ENCODE data around the gene KCNH2. TPM values are rescaled to one million over a fixed set of nuclear protein-coding genes. Genes with fewer than 3 reads are reported as not detected.

KCNH2 gene
- total RNA-seq, 1 experiment from 2014 or later = 16.2 TPM

DNA sequence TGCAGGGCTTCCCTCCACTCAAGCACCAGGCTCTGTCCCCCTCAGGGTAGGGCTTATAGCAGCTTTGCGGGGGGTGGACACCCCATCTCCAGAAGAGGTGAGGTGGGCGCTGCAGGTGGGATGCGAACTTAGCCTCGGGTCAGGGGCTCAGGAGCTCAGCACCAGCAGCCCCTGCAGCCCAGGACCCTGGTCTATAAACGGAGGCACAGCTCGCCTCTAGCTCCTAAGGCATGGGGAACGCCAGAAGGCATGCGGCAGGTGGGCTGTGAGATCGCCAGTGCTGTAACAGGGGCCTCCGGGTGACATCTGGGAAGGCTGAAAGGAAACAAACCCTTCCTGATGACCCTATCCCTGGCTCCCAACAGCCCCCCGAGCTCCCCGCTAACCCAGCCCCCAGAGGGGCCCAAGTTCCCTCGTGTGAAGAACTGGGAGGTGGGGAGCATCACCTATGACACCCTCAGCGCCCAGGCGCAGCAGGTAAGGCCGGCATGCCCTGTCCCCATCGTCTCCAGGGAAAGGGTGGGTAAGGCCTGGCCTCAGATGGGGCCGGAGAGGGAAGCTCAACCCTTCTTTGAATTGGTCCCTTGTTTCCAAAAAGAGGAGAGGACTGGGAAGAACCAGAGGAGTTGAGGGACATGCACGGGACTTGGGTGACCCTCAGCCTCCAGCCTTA lies 16.9 kb upstream of the KCNH2 start:
- Mint-ChIP-seq H3K36me3 (peaks cover 11% of the 10 kb centered on the region), H3K27me3 (ENCODE audit: low read depth) (peaks cover 12% of the 10 kb centered on the region), H3K4me3 (no peak overlapping the region), H3K9me3 (peaks cover 15% of the 10 kb centered on the region), H3K27ac (no peak overlapping the region), H3K4me1 (peaks cover 20% of the 10 kb centered on the region)
- TF ChIP-seq, protein P1, sequence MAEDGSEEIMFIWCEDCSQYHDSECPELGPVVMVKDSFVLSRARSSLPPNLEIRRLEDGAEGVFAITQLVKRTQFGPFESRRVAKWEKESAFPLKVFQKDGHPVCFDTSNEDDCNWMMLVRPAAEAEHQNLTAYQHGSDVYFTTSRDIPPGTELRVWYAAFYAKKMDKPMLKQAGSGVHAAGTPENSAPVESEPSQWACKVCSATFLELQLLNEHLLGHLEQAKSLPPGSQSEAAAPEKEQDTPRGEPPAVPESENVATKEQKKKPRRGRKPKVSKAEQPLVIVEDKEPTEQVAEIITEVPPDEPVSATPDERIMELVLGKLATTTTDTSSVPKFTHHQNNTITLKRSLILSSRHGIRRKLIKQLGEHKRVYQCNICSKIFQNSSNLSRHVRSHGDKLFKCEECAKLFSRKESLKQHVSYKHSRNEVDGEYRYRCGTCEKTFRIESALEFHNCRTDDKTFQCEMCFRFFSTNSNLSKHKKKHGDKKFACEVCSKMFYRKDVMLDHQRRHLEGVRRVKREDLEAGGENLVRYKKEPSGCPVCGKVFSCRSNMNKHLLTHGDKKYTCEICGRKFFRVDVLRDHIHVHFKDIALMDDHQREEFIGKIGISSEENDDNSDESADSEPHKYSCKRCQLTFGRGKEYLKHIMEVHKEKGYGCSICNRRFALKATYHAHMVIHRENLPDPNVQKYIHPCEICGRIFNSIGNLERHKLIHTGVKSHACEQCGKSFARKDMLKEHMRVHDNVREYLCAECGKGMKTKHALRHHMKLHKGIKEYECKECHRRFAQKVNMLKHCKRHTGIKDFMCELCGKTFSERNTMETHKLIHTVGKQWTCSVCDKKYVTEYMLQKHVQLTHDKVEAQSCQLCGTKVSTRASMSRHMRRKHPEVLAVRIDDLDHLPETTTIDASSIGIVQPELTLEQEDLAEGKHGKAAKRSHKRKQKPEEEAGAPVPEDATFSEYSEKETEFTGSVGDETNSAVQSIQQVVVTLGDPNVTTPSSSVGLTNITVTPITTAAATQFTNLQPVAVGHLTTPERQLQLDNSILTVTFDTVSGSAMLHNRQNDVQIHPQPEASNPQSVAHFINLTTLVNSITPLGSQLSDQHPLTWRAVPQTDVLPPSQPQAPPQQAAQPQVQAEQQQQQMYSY (CRISPR knock-in tag; IDR thresholded peaks at IDR 0.05) = no peak
- TF ChIP-seq, protein P2, sequence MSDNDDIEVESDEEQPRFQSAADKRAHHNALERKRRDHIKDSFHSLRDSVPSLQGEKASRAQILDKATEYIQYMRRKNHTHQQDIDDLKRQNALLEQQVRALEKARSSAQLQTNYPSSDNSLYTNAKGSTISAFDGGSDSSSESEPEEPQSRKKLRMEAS (CRISPR knock-in tag; IDR thresholded peaks at IDR 0.05) = no peak
- TF ChIP-seq, protein P3, sequence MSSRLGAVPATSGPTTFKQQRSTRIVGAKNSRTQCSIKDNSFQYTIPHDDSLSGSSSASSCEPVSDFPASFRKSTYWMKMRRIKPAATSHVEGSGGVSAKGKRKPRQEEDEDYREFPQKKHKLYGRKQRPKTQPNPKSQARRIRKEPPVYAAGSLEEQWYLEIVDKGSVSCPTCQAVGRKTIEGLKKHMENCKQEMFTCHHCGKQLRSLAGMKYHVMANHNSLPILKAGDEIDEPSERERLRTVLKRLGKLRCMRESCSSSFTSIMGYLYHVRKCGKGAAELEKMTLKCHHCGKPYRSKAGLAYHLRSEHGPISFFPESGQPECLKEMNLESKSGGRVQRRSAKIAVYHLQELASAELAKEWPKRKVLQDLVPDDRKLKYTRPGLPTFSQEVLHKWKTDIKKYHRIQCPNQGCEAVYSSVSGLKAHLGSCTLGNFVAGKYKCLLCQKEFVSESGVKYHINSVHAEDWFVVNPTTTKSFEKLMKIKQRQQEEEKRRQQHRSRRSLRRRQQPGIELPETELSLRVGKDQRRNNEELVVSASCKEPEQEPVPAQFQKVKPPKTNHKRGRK (CRISPR knock-in tag; IDR thresholded peaks at IDR 0.05; ENCODE audit: borderline replicate concordance) = no peak
- TF ChIP-seq ATF3 (CRISPR knock-in tag; conservative IDR thresholded peaks at IDR 0.05) (no peak), SMAD4 (CRISPR knock-in tag; IDR thresholded peaks at IDR 0.05) (no peak), ZNF317 (CRISPR knock-in tag; IDR thresholded peaks at IDR 0.05; ENCODE audit: borderline replicate concordance, low read depth) (no peak), GRHL2 (CRISPR knock-in tag; IDR thresholded peaks at IDR 0.05; ENCODE audit: insufficient replicate concordance, severe bottlenecking) (no peak), NR1H2 (CRISPR knock-in tag; IDR thresholded peaks at IDR 0.05) (no peak), ZBTB43 (CRISPR knock-in tag; IDR thresholded peaks at IDR 0.05) (no peak), ETV6 (CRISPR knock-in tag; IDR thresholded peaks at IDR 0.05) (no peak), CREB1 (CRISPR knock-in tag; IDR thresholded peaks at IDR 0.05) (no peak)
- TF ChIP-seq, protein P4, sequence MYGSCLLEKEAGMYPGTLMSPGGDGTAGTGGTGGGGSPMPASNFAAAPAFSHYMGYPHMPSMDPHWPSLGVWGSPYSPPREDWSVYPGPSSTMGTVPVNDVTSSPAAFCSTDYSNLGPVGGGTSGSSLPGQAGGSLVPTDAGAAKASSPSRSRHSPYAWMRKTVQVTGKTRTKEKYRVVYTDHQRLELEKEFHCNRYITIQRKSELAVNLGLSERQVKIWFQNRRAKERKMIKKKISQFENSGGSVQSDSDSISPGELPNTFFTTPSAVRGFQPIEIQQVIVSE (CRISPR knock-in tag; IDR thresholded peaks at IDR 0.05; ENCODE audit: borderline replicate concordance) = no peak
- no peak for DNase-seq (ENCODE audit: low spot score)
- no peak for ATAC-seq
- POLR2A ChIA-PET = interaction anchor here (0.6 to 1.0 kb wide), 2 partner anchors 24 to 38 kb away, joined by 3 read pairs; no protein-coding TSS in a partner anchor
- CTCF ChIA-PET = interaction anchor here (0.6 to 4.2 kb wide), 13 partner anchors 9 to 216 kb away, joined by 3 to 36 read pairs (median 5); partner anchors contain the start of gene ABCB8

- TF ChIP-seq NFYB (CRISPR knock-in tag; conservative IDR thresholded peaks at IDR 0.05; ENCODE audit: low read depth) = no peak
- TF ChIP-seq, protein P1 (CRISPR knock-in tag; IDR thresholded peaks at IDR 0.05) = 0 out of 2 replicates have a peak, but pooled peaks have one; percentile 28
- ChIA-PET CTCF (interaction anchor here (0.6 to 4.2 kb wide), 16 partner anchors 9 to 216 kb away, joined by 3 to 36 read pairs (median 4); partner anchors contain the start of gene ABCB8), POLR2A (interaction anchor here (1.0 kb wide), 1 partner anchor 25 kb away, joined by 3 read pairs; no protein-coding TSS in a partner anchor)
- DNase-seq (ENCODE audit: low spot score) (no peak), ATAC-seq (no peak)
- H3K27ac Mint-ChIP-seq = no peak overlapping the region
- H3K27me3 Mint-ChIP-seq (ENCODE audit: low read depth) = peaks cover 16% of the 10 kb centered on the region
- H3K4me1 Mint-ChIP-seq = peaks cover 25% of the 10 kb centered on the region
- peaks cover 12% of the 10 kb centered on the region for H3K36me3 Mint-ChIP-seq
- H3K4me3 Mint-ChIP-seq = no peak overlapping the region
- H3K9me3 Mint-ChIP-seq = peaks cover 15% of the 10 kb centered on the region
Measured at GRCh38 chr7:150994141-150994837, 16.2 kb upstream of the KCNH2 start.

All from WTC11 (cell line).